Vagina (tissue), 2 donors: ENCODE measurements around the gene MUC13. TPM values are rescaled to one million over a fixed set of nuclear protein-coding genes. Genes with fewer than 3 reads are reported as not detected.

Experiments
- DNase-seq, 2 donors: peaks; one replicate each; pipeline ENCODE4 v3.0.0-alpha.2; 2017; ENCODE audit errors: extremely low spot score in 2 of 2
- H3K27ac ChIP-seq: fragments of 200-600 bp; sonication (generic); one replicate; pipeline ENCODE4 v1.5.1; 2019
- H3K27me3 ChIP-seq: fragments of 200-600 bp; sonication (generic); one replicate; pipeline ENCODE4 v1.5.1; 2019
- H3K36me3 ChIP-seq, 2 donors: fragments of 200-600 bp; sonication (generic); one replicate each; pipeline ENCODE4 v1.5.1; 2017 to 2019
- H3K4me1 ChIP-seq: fragments of 200-600 bp; sonication (generic); one replicate; pipeline ENCODE4 v1.5.1; 2019
- H3K4me3 ChIP-seq, 2 donors: fragments of 200-600 bp; sonication (generic); 1 replicate in 1 of 2; 2 replicates in 1 of 2; pipeline ENCODE4 v1.5.1; 2016 to 2019
- H3K9me3 ChIP-seq: fragments of 200-600 bp; sonication (generic); one replicate; pipeline ENCODE4 v1.5.1; 2019
- POLR2A ChIP-seq, 2 donors: fragments of 450-650 bp; IDR thresholded peaks; one replicate each; pipeline ENCODE4 v1.6.1; 2017; ENCODE audit warnings: antibody characterized with exemption in 2 of 2, mild to moderate bottlenecking in 2 of 2, moderate library complexity in 2 of 2
- POLR2AphosphoS5 ChIP-seq, 2 donors: sonication (generic); formaldehyde crosslinking; IDR thresholded peaks; one replicate each; pipeline ENCODE4 v1.9.0; 2017; ENCODE audit warnings: antibody characterized with exemption in 2 of 2, mild to moderate bottlenecking in 2 of 2, low read depth in 1 of 2; ENCODE audit not compliant: insufficient read depth in 1 of 2
- intact Hi-C: fragments of 100-400 bp; cut with DNase I; formaldehyde crosslinking; loops from one replicate; pipeline ENCODE4 v1.15.1; 2023
- total RNA-seq: library from RNA; depleted of rRNA; stranded (reverse); fragments of >200 nt; gene quantifications from one replicate; pipeline ENCODE4 v1.2.3, GENCODE V29; 2016
- TF ChIP-seq, protein P1 (sequence below), 3 experiments: fragments of 450-650 bp in 2 of 3; fragments of 200-600 bp in 1 of 3; sonication (generic) in 1 of 3; IDR thresholded peaks; one replicate each; pipeline ENCODE4 v1.5.1; 2017 to 2019; ENCODE audit warnings: antibody characterized with exemption in 3 of 3, mild to moderate bottlenecking in 2 of 3, moderate library complexity in 2 of 3

The MUC13 gene
- total RNA-seq, 1 donor from 2014 or later, result not detected

DNA sequence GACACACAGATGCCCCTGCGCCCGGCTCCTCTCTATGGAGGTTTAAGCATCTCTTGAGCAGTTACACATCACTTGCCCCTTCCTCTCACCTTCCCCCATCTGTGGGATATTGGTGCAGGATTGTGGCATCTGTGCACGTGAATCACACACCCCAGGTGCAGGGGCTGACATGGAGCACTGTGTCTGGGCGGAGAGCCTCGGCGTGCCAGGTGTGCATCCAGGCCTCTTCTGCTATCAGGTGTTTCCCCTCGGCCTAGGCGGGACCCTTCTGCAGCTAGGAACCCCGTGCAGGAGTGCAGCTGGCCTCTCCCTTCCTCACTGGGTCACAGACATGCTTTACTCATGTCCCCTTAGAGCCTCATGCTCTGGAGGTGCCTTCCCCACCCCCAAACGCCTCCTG is 33.4 kb upstream of the MUC13 start:
- peaks cover 0 to 30% of the 10 kb centered on the region in 2 donors for H3K36me3 ChIP-seq
- DNase-seq, result no peak
- no peak overlapping the region for H3K4me3 ChIP-seq
- intact Hi-C loops, result no loop called here
- H3K27ac ChIP-seq, result no peak overlapping the region
- no peaks in the 10 kb centered on the region for H3K27me3 ChIP-seq
- H3K4me1 ChIP-seq, result no peaks in the 10 kb centered on the region
- no peak for TF ChIP-seq POLR2AphosphoS5 (IDR thresholded peaks at IDR 0.05; ENCODE audit: insufficient read depth in 1 of 2, low read depth in 1 of 2)
- H3K9me3 ChIP-seq, result no peaks in the 10 kb centered on the region

DNA sequence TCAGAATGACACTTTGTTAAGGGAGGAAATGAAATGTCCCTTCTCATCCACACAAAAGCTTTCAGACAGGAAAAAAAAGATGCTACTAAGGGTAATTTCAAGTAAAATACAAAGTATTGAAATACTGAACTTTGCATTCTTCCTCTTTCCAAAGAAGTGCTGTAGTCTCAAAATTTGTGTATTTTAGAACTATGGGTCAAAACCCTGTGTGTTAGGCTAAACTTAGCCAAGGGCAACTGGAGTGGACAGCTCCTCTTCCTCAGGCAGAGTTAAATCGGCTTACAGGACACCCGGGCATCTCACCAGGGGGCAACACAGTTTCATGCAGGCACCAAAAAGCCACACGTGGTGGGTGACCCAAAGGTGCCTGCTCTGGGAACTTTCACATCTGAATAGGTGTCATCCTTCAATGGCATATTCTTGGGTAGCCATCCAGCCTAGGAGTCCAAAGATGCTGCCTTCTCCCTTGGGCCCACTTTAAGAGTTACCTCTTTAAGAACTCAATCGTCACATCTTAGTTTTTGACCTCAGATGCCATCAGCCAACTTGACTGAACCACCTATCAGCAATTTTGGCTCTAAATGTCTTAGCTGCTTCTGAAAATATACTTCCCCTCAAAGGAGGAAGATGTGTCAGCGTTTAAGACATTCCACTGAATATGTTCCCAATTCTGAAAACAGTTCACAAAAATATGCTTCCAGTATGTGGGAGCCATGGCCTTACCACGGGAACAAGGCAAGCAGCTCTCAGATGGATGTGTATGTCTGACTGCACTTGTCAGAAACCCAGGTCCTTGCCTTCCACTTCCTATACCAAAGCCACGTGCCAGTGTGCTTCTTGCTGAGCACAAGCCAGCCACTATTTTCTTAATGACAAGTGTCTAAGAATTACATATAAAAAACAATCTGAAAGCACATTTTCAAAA is 32.2 kb upstream of the MUC13 start:
- no peak overlapping the region for H3K4me3 ChIP-seq
- no peak overlapping the region for H3K27ac ChIP-seq
- intact Hi-C loops, result no loop called here
- no peaks in the 10 kb centered on the region for H3K27me3 ChIP-seq
- no peak for DNase-seq
- TF ChIP-seq POLR2AphosphoS5 (IDR thresholded peaks at IDR 0.05; ENCODE audit: insufficient read depth in 1 of 2, low read depth in 1 of 2) (no peak), POLR2A (IDR thresholded peaks at IDR 0.05) (no peak)
- TF ChIP-seq, protein P1, sequence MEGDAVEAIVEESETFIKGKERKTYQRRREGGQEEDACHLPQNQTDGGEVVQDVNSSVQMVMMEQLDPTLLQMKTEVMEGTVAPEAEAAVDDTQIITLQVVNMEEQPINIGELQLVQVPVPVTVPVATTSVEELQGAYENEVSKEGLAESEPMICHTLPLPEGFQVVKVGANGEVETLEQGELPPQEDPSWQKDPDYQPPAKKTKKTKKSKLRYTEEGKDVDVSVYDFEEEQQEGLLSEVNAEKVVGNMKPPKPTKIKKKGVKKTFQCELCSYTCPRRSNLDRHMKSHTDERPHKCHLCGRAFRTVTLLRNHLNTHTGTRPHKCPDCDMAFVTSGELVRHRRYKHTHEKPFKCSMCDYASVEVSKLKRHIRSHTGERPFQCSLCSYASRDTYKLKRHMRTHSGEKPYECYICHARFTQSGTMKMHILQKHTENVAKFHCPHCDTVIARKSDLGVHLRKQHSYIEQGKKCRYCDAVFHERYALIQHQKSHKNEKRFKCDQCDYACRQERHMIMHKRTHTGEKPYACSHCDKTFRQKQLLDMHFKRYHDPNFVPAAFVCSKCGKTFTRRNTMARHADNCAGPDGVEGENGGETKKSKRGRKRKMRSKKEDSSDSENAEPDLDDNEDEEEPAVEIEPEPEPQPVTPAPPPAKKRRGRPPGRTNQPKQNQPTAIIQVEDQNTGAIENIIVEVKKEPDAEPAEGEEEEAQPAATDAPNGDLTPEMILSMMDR (IDR thresholded peaks at IDR 0.05), result no peak
- H3K9me3 ChIP-seq, result no peaks in the 10 kb centered on the region
- peaks cover 0 to 20% of the 10 kb centered on the region in 2 donors for H3K36me3 ChIP-seq
- no peaks in the 10 kb centered on the region for H3K4me1 ChIP-seq

DNA sequence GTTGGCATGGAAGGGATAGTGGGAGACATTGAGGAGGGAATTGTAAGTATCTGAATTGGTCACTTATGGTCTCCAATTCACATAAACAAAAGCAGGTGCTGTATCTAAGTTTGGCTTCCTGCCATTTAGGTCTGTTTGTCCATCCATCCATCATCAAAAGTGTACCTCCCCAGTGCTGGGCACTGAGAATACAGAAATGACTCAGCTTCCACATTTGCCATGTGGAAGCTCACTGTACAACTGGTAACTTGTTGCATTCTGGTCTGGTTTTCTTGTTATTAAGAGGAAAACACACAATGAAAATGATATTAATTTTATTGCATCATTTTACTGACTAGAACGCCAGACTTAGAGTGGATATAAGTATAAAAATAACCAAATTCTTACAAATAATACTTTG is 30.9 kb upstream of the MUC13 start:
- Histone ChIP-seq H3K27me3 (no peaks in the 10 kb centered on the region), H3K4me3 (no peak overlapping the region), H3K36me3 (peaks cover 0 to 19% of the 10 kb centered on the region in 2 donors), H3K4me1 (no peaks in the 10 kb centered on the region), H3K27ac (no peak overlapping the region), H3K9me3 (no peaks in the 10 kb centered on the region)
- TF ChIP-seq POLR2A (IDR thresholded peaks at IDR 0.05) (no peak), POLR2AphosphoS5 (IDR thresholded peaks at IDR 0.05; ENCODE audit: insufficient read depth in 1 of 2, low read depth in 1 of 2) (no peak)
- TF ChIP-seq, protein P1 (IDR thresholded peaks at IDR 0.05), result no peak
- intact Hi-C loops, result no loop called here
- no peak for DNase-seq

DNA sequence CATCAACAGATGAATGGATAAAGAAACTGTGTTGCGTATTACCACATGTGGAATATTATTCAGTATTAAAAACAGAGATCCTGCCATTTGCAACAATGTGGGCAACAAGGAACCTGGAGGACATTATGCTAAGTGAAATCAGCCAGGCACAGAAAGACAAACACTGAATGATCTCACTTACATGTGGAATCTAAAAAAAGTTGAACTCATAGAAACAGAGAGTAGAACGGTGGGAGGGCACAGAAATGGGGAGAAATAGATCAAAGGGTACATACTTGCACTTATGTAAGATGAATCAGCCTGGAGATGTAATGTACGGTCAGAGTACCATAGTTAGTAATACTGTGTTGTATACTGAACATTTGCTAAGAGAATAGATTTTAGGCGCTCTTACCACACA is 29.8 kb upstream of the MUC13 start:
- TF ChIP-seq POLR2AphosphoS5 (IDR thresholded peaks at IDR 0.05; ENCODE audit: insufficient read depth in 1 of 2, low read depth in 1 of 2) (no peak), POLR2A (IDR thresholded peaks at IDR 0.05) (no peak)
- TF ChIP-seq, protein P1 (IDR thresholded peaks at IDR 0.05), result no peak
- Histone ChIP-seq H3K4me1 (no peaks in the 10 kb centered on the region), H3K9me3 (no peaks in the 10 kb centered on the region), H3K36me3 (peaks cover 0 to 9% of the 10 kb centered on the region in 2 donors), H3K4me3 (no peak overlapping the region), H3K27me3 (no peaks in the 10 kb centered on the region), H3K27ac (no peak overlapping the region)
- no peak for DNase-seq
- intact Hi-C loops, result no loop called here

DNA sequence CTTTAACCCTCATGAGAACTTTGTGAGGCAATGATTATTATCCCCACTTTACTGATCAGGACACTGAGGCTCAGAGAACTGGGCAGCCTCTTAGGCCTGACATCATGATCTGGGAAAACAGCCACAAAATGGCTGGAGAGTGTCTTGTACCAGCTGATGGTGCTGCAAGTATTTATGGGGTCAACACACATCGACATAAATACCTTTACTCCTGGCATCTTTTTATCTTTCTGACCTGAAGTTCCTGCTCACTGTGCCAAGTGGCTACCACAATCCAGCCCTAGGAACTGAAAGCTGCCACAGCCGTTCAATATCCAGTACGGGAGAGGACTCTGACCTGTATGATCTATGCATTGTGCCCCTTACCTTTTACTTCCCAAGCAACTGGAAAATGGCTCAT is 29.2 kb upstream of the MUC13 start:
- no peak for DNase-seq
- H3K4me1 ChIP-seq, result no peaks in the 10 kb centered on the region
- TF ChIP-seq POLR2AphosphoS5 (IDR thresholded peaks at IDR 0.05; ENCODE audit: insufficient read depth in 1 of 2, low read depth in 1 of 2) (no peak), POLR2A (IDR thresholded peaks at IDR 0.05) (no peak)
- TF ChIP-seq, protein P1 (IDR thresholded peaks at IDR 0.05), result no peak
- no peak overlapping the region for H3K4me3 ChIP-seq
- intact Hi-C loops, result no loop called here
- no peaks in the 10 kb centered on the region for H3K27me3 ChIP-seq
- peaks cover 0 to 9% of the 10 kb centered on the region in 2 donors for H3K36me3 ChIP-seq
- no peak overlapping the region for H3K27ac ChIP-seq
- no peaks in the 10 kb centered on the region for H3K9me3 ChIP-seq
